ENCODE measurements around the gene CDH13.

The CDH13 gene

GRCh38 chr16:83125999-83126568 lies 499.3 kb downstream of the CDH13 start:
- H3K36me3 ChIP-seq (ENCODE audit: control insufficient read depth, insufficient read depth, low read length), result no peaks in the 10 kb centered on the region
- no peak overlapping the region for H3K4me3 ChIP-seq (ENCODE audit: low read length)
- no peaks in the 10 kb centered on the region for H3K4me1 ChIP-seq (ENCODE audit: control insufficient read depth, insufficient read depth, low read length)
- H3K9me3 ChIP-seq (ENCODE audit: control insufficient read depth, low read length), result no peaks in the 10 kb centered on the region
- no peak overlapping the region for H3K9ac ChIP-seq (ENCODE audit: low read length)
- H3K27me3 ChIP-seq (ENCODE audit: control insufficient read depth, insufficient read depth, low read length), result no peaks in the 10 kb centered on the region

- H3K4me3 ChIP-seq (ENCODE audit: low read length), result no peak overlapping the region
- no peaks in the 10 kb centered on the region for H3K9me3 ChIP-seq (ENCODE audit: control insufficient read depth, low read length)
- H3K27me3 ChIP-seq (ENCODE audit: control insufficient read depth, insufficient read depth, low read length), result no peaks in the 10 kb centered on the region
- no peak overlapping the region for H3K9ac ChIP-seq (ENCODE audit: low read length)
- no peaks in the 10 kb centered on the region for H3K4me1 ChIP-seq (ENCODE audit: control insufficient read depth, insufficient read depth, low read length)
- no peaks in the 10 kb centered on the region for H3K36me3 ChIP-seq (ENCODE audit: control insufficient read depth, insufficient read depth, low read length)
Observed at GRCh38 chr16:83128041-83128440, 501.3 kb downstream of the CDH13 start.

- Histone ChIP-seq H3K9me3 (ENCODE audit: control insufficient read depth, low read length) (no peaks in the 10 kb centered on the region), H3K4me3 (ENCODE audit: low read length) (no peak overlapping the region), H3K27me3 (ENCODE audit: control insufficient read depth, insufficient read depth, low read length) (no peaks in the 10 kb centered on the region), H3K9ac (ENCODE audit: low read length) (no peak overlapping the region), H3K4me1 (ENCODE audit: control insufficient read depth, insufficient read depth, low read length) (no peaks in the 10 kb centered on the region), H3K36me3 (ENCODE audit: control insufficient read depth, insufficient read depth, low read length) (no peaks in the 10 kb centered on the region)
Observed at GRCh38 chr16:83130039-83130438, 503.3 kb downstream of the CDH13 start.

GRCh38 chr16:83134638-83135037 lies 507.9 kb downstream of the CDH13 start:
- H3K36me3 ChIP-seq (ENCODE audit: control insufficient read depth, insufficient read depth, low read length), result no peaks in the 10 kb centered on the region
- no peaks in the 10 kb centered on the region for H3K9me3 ChIP-seq (ENCODE audit: control insufficient read depth, low read length)
- H3K27me3 ChIP-seq (ENCODE audit: control insufficient read depth, insufficient read depth, low read length), result no peaks in the 10 kb centered on the region
- H3K4me1 ChIP-seq (ENCODE audit: control insufficient read depth, insufficient read depth, low read length), result no peaks in the 10 kb centered on the region
- H3K4me3 ChIP-seq (ENCODE audit: low read length), result no peak overlapping the region
- no peak overlapping the region for H3K9ac ChIP-seq (ENCODE audit: low read length)

- H3K9ac ChIP-seq (ENCODE audit: low read length), result no peak overlapping the region
- no peak overlapping the region for H3K4me3 ChIP-seq (ENCODE audit: low read length)
- no peaks in the 10 kb centered on the region for H3K27me3 ChIP-seq (ENCODE audit: control insufficient read depth, insufficient read depth, low read length)
- no peaks in the 10 kb centered on the region for H3K9me3 ChIP-seq (ENCODE audit: control insufficient read depth, low read length)
- no peaks in the 10 kb centered on the region for H3K36me3 ChIP-seq (ENCODE audit: control insufficient read depth, insufficient read depth, low read length)
- no peaks in the 10 kb centered on the region for H3K4me1 ChIP-seq (ENCODE audit: control insufficient read depth, insufficient read depth, low read length)
Observed at GRCh38 chr16:83136419-83136818, 509.6 kb downstream of the CDH13 start.

GRCh38 chr16:83136924-83137323 lies 510.2 kb downstream of the CDH13 start:
- Histone ChIP-seq H3K36me3 (ENCODE audit: control insufficient read depth, insufficient read depth, low read length) (no peaks in the 10 kb centered on the region), H3K27me3 (ENCODE audit: control insufficient read depth, insufficient read depth, low read length) (no peaks in the 10 kb centered on the region), H3K9ac (ENCODE audit: low read length) (no peak overlapping the region), H3K4me3 (ENCODE audit: low read length) (no peak overlapping the region), H3K4me1 (ENCODE audit: control insufficient read depth, insufficient read depth, low read length) (no peaks in the 10 kb centered on the region), H3K9me3 (ENCODE audit: control insufficient read depth, low read length) (no peaks in the 10 kb centered on the region)

DNA sequence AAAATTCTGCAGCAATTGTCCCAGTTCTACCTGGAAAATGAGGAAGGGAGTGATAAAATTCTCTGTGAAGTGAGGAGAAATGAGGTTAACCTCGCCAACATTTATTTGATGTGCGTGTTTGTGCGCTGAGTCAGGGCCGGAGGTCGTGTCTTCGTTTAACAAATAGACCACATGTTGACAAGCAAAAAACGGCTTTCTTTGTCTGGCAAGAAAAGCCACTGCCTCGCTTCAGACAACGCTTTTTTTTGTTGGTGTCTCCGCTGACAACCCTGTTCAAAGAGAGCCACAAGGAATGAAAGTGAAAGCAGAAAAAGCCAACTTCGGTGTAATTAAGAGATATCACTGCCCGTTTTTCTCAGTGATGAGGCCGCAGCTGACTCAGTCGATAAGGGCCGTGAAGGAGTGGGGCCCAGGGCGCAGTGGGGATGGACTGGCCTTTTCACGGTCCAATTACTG lies 510.6 kb downstream of the CDH13 start:
- H3K27me3 ChIP-seq (ENCODE audit: control insufficient read depth, insufficient read depth, low read length), result no peaks in the 10 kb centered on the region
- H3K9ac ChIP-seq (ENCODE audit: low read length), result no peak overlapping the region
- no peaks in the 10 kb centered on the region for H3K9me3 ChIP-seq (ENCODE audit: control insufficient read depth, low read length)
- H3K36me3 ChIP-seq (ENCODE audit: control insufficient read depth, insufficient read depth, low read length), result no peaks in the 10 kb centered on the region
- no peak overlapping the region for H3K4me3 ChIP-seq (ENCODE audit: low read length)
- no peaks in the 10 kb centered on the region for H3K4me1 ChIP-seq (ENCODE audit: control insufficient read depth, insufficient read depth, low read length)

DNA sequence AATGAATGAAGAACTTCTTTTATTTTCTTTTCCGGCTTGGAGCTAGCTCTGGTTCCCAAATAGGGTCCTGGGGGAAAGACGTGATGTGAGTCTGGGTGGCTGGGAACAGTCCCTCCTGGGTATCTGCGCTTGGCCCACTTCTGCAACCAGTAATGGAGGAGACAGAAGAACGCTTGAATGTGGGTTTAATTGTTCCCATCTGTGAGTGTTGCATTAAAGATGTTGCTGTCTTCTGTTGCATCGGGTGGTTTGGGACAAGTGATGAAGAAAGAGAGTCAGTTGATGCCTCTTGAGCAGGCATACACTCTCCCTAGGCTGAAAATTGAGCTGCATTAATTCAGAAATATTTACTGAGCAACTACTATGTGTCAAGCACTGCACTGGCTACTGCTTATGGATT lies 511.1 kb downstream of the CDH13 start:
- Histone ChIP-seq H3K9me3 (ENCODE audit: control insufficient read depth, low read length) (no peaks in the 10 kb centered on the region), H3K27me3 (ENCODE audit: control insufficient read depth, insufficient read depth, low read length) (no peaks in the 10 kb centered on the region), H3K9ac (ENCODE audit: low read length) (no peak overlapping the region), H3K36me3 (ENCODE audit: control insufficient read depth, insufficient read depth, low read length) (no peaks in the 10 kb centered on the region), H3K4me3 (ENCODE audit: low read length) (no peak overlapping the region), H3K4me1 (ENCODE audit: control insufficient read depth, insufficient read depth, low read length) (no peaks in the 10 kb centered on the region)

GRCh38 chr16:83138512-83138911 lies 511.7 kb downstream of the CDH13 start:
- H3K9me3 ChIP-seq (ENCODE audit: control insufficient read depth, low read length), result no peaks in the 10 kb centered on the region
- no peaks in the 10 kb centered on the region for H3K27me3 ChIP-seq (ENCODE audit: control insufficient read depth, insufficient read depth, low read length)
- no peak overlapping the region for H3K4me3 ChIP-seq (ENCODE audit: low read length)
- no peaks in the 10 kb centered on the region for H3K36me3 ChIP-seq (ENCODE audit: control insufficient read depth, insufficient read depth, low read length)
- H3K4me1 ChIP-seq (ENCODE audit: control insufficient read depth, insufficient read depth, low read length), result no peaks in the 10 kb centered on the region
- H3K9ac ChIP-seq (ENCODE audit: low read length), result no peak overlapping the region

DNA sequence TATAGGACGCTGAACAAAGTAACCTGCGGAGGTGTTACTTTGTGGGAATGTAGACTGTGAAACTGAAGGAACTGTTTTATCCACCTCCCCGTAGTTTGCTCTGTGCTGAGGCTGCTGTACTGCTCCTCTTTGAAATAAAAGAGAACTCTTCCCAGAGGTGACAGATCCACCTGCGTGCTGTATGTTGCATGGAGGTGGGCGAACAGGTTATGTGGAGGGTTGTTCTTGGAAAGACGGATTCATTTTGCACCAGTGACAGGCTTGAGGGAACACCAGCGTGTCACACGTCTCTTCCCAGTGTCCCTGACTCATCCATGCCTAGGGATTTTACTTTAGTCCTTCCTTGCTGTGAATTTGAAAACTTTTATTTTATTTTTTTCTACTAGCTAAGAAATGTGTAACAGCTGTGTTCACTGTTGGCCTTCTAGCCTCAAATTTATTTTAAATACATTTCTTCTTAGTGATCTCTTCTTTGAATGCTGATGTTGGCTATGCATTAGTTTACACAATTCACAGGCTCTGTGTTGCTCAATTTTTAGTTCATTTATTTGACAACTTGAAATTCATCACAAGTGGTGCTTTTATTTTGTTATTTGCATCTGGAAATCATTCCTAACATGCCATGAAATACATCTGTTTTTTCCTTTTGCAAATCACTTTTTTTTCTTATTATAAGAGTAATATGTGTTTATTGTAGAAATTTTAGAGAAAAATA lies 512.4 kb downstream of the CDH13 start:
- Histone ChIP-seq H3K9ac (ENCODE audit: low read length) (no peak overlapping the region), H3K36me3 (ENCODE audit: control insufficient read depth, insufficient read depth, low read length) (no peaks in the 10 kb centered on the region), H3K4me1 (ENCODE audit: control insufficient read depth, insufficient read depth, low read length) (no peaks in the 10 kb centered on the region), H3K27me3 (ENCODE audit: control insufficient read depth, insufficient read depth, low read length) (no peaks in the 10 kb centered on the region), H3K4me3 (ENCODE audit: low read length) (no peak overlapping the region), H3K9me3 (ENCODE audit: control insufficient read depth, low read length) (no peaks in the 10 kb centered on the region)

DNA sequence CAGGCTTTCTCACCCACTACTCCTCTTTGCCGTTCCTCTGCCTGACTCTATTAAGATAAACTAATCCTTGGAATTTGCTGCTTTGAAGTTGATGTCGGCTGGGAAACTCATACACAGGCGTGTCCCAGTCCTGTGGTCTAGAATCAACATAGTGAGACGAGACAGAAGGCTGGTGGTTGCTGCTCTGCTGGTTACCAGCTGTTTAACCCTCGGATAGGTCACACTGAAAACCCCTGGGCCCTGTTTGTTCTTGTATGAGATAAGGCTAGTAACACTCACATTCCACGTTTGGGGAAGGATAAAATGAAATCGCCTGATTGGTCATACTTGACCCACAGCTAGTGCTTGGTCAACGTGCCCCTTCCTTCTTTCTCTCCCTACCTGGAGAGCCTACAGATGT lies 517.0 kb downstream of the CDH13 start:
- H3K27me3 ChIP-seq (ENCODE audit: control insufficient read depth, insufficient read depth, low read length), result no peaks in the 10 kb centered on the region
- no peaks in the 10 kb centered on the region for H3K4me1 ChIP-seq (ENCODE audit: control insufficient read depth, insufficient read depth, low read length)
- H3K9ac ChIP-seq (ENCODE audit: low read length), result no peak overlapping the region
- no peak overlapping the region for H3K4me3 ChIP-seq (ENCODE audit: low read length)
- H3K9me3 ChIP-seq (ENCODE audit: control insufficient read depth, low read length), result no peaks in the 10 kb centered on the region
- H3K36me3 ChIP-seq (ENCODE audit: control insufficient read depth, insufficient read depth, low read length), result no peaks in the 10 kb centered on the region

DNA sequence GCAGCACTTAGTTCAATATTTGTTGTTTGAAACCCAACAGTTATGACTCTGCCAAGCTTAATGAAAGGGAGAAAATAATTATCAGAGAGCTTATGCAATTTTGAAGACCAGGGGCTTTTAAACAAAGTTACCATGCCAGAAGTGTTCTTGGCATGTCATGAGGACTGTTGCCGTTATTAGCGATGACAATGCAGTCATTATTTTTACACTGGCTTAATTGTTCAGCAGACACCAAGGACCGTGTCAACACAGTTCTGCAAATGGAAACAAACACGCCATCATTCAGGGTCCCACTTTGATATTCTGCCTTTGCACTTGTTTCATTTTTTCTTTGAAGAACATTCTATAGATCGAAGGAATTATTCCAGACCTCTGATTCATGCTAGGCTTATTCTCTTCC lies 518.5 kb downstream of the CDH13 start:
- Histone ChIP-seq H3K27me3 (ENCODE audit: control insufficient read depth, insufficient read depth, low read length) (no peaks in the 10 kb centered on the region), H3K9me3 (ENCODE audit: control insufficient read depth, low read length) (no peaks in the 10 kb centered on the region), H3K4me1 (ENCODE audit: control insufficient read depth, insufficient read depth, low read length) (no peaks in the 10 kb centered on the region), H3K4me3 (ENCODE audit: low read length) (no peak overlapping the region), H3K9ac (ENCODE audit: low read length) (no peak overlapping the region), H3K36me3 (ENCODE audit: control insufficient read depth, insufficient read depth, low read length) (no peaks in the 10 kb centered on the region)

All from mucosa of stomach (tissue), 1 donor.